ENCODE measurements around the gene UACA.

Gene UACA

DNA sequence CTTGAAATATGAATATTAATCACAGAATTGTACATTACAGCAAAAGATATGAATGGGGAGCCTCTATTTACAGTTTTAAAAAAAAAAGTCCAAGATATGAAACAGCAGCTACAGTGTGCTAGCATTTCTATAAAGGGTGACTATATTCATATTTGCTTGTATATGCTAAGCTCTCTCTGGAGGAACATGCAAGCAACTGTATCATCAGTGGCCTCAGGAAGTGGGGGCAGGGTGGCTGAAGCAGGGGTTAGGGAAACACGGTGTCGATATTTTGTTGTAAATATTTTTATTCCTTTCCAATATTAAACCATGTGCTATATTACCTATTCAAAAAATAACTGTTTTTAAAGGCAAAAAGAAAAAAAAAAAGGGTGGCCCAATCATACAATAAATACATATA, 2.3 kb downstream of the UACA start:
- H2AFZ ChIP-seq (ENCODE audit: low read length) = no peak overlapping the region
- H3K9me3 ChIP-seq (ENCODE audit: insufficient read depth, low read depth, low read length) = no peaks in the 10 kb centered on the region
- H3K27me3 ChIP-seq (ENCODE audit: insufficient read depth, low read length, poor library complexity, severe bottlenecking) = peaks cover 6% of the 10 kb centered on the region
- H3K4me3 ChIP-seq (ENCODE audit: low read length, poor library complexity, severe bottlenecking) = peak overlapping the region; percentile 39
- H4K20me1 ChIP-seq (ENCODE audit: insufficient read depth, low read length, poor library complexity, severe bottlenecking) = peaks cover 3% of the 10 kb centered on the region
- TF ChIP-seq, protein P1, sequence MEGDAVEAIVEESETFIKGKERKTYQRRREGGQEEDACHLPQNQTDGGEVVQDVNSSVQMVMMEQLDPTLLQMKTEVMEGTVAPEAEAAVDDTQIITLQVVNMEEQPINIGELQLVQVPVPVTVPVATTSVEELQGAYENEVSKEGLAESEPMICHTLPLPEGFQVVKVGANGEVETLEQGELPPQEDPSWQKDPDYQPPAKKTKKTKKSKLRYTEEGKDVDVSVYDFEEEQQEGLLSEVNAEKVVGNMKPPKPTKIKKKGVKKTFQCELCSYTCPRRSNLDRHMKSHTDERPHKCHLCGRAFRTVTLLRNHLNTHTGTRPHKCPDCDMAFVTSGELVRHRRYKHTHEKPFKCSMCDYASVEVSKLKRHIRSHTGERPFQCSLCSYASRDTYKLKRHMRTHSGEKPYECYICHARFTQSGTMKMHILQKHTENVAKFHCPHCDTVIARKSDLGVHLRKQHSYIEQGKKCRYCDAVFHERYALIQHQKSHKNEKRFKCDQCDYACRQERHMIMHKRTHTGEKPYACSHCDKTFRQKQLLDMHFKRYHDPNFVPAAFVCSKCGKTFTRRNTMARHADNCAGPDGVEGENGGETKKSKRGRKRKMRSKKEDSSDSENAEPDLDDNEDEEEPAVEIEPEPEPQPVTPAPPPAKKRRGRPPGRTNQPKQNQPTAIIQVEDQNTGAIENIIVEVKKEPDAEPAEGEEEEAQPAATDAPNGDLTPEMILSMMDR (conservative IDR thresholded peaks at IDR 0.05; ENCODE audit: low read length) = no peak
- no peak for TF ChIP-seq EZH2phosphoT487 (IDR thresholded peaks at IDR 0.05; ENCODE audit: borderline replicate concordance)
- H3K79me2 ChIP-seq (ENCODE audit: insufficient read depth, low read length) = peaks cover 13% of the 10 kb centered on the region
- peak overlapping the region; percentile 98 for H3K4me2 ChIP-seq (ENCODE audit: low read depth, low read length, poor library complexity, severe bottlenecking)
- H3K9ac ChIP-seq (ENCODE audit: low read depth, low read length, poor library complexity, severe bottlenecking) = no peak overlapping the region
- no peaks in the 10 kb centered on the region for H3K36me3 ChIP-seq (ENCODE audit: insufficient read depth, low read length)
- no peaks in the 10 kb centered on the region; the same call in 1 of the 2 replicates for H3F3A ChIP-seq (ENCODE audit: low read depth)
- no peaks in the 10 kb centered on the region for H3K9me2 ChIP-seq (replicated peaks; ENCODE audit: low read depth, low read length)
- H3K4me1 ChIP-seq (ENCODE audit: insufficient read depth, low read length, poor library complexity, severe bottlenecking) = peaks cover 48% of the 10 kb centered on the region

DNA sequence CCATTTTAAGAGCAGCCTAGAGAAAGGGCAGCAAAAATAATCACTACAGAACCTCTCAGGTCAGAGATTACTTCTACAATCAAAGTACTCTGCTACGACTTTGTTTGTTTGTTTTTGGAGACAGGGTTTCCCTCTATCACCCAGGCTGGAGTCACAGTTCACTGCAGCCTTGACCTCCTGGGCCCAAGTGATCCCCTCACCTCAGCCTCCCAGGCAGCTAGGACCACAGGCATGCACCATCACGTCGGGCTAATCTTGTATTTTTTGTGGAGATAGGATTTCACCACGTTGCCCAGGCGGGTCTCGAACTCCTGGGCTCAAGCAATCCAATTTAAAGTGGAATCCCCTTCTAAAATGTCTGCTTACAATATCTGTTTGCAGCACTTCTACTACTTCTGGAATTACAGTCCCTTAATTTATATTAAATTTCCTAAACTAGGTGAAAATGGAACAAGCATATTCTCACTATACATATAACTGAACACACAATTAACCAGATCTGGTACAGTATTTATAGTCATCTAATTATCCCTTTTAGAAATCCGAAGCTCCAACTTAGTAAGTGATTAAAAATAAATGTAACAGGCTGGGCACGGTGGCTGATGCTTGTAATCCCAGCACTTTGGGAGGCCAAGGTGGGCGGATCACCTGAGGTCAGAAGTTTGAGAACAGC, 4.4 kb downstream of the UACA start:
- Histone ChIP-seq H3K4me3 (ENCODE audit: low read length, poor library complexity, severe bottlenecking) (no peak overlapping the region), H3F3A (ENCODE audit: low read depth) (no peaks in the 10 kb centered on the region; the same call in 1 of the 2 replicates), H3K9me3 (ENCODE audit: insufficient read depth, low read depth, low read length) (no peaks in the 10 kb centered on the region), H3K9ac (ENCODE audit: low read depth, low read length, poor library complexity, severe bottlenecking) (no peak overlapping the region), H3K36me3 (ENCODE audit: insufficient read depth, low read length) (no peaks in the 10 kb centered on the region), H4K20me1 (ENCODE audit: insufficient read depth, low read length, poor library complexity, severe bottlenecking) (peaks cover 3% of the 10 kb centered on the region), H3K4me1 (ENCODE audit: insufficient read depth, low read length, poor library complexity, severe bottlenecking) (peaks cover 49% of the 10 kb centered on the region), H3K9me2 (replicated peaks; ENCODE audit: low read depth, low read length) (no peaks in the 10 kb centered on the region), H3K27me3 (ENCODE audit: insufficient read depth, low read length, poor library complexity, severe bottlenecking) (no peaks in the 10 kb centered on the region), H2AFZ (ENCODE audit: low read length) (no peak overlapping the region), H3K4me2 (ENCODE audit: low read depth, low read length, poor library complexity, severe bottlenecking) (peak overlapping the region; percentile 33), H3K79me2 (ENCODE audit: insufficient read depth, low read length) (peaks cover 13% of the 10 kb centered on the region)
- TF ChIP-seq, protein P1 (conservative IDR thresholded peaks at IDR 0.05; ENCODE audit: low read length) = no peak
- no peak for TF ChIP-seq EZH2phosphoT487 (IDR thresholded peaks at IDR 0.05; ENCODE audit: borderline replicate concordance)

DNA sequence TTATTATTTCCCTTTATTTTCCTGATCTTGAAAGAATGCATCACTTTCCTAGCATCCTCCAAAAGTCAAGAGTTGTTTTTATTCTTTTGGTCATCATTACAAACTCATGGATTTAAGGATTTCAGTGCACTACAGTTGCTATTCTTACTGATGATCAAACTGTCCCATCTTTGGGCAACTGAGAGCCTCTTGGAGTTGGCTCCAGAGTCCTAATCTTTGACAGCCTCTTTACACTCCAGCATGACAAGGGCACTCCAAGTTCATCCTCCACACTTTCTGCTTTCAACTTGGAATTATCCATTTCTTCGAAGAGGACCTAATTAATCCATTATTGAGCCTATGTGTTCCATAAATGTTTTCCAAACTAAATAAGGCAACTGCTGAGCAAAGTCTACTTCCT, 5.7 kb downstream of the UACA start:
- Histone ChIP-seq H3K9ac (ENCODE audit: low read depth, low read length, poor library complexity, severe bottlenecking) (peak overlapping the region; percentile 0), H3K27me3 (ENCODE audit: insufficient read depth, low read length, poor library complexity, severe bottlenecking) (no peaks in the 10 kb centered on the region), H3K36me3 (ENCODE audit: insufficient read depth, low read length) (no peaks in the 10 kb centered on the region), H3K9me2 (replicated peaks; ENCODE audit: low read depth, low read length) (no peaks in the 10 kb centered on the region), H3K4me1 (ENCODE audit: insufficient read depth, low read length, poor library complexity, severe bottlenecking) (peaks cover 47% of the 10 kb centered on the region), H3F3A (ENCODE audit: low read depth) (no peaks in the 10 kb centered on the region; the same call in 1 of the 2 replicates), H2AFZ (ENCODE audit: low read length) (no peak overlapping the region), H3K4me3 (ENCODE audit: low read length, poor library complexity, severe bottlenecking) (no peak overlapping the region), H4K20me1 (ENCODE audit: insufficient read depth, low read length, poor library complexity, severe bottlenecking) (peaks cover 3% of the 10 kb centered on the region), H3K9me3 (ENCODE audit: insufficient read depth, low read depth, low read length) (no peaks in the 10 kb centered on the region), H3K4me2 (ENCODE audit: low read depth, low read length, poor library complexity, severe bottlenecking) (peak overlapping the region; percentile 22), H3K79me2 (ENCODE audit: insufficient read depth, low read length) (peaks cover 11% of the 10 kb centered on the region)
- TF ChIP-seq EZH2phosphoT487 (IDR thresholded peaks at IDR 0.05; ENCODE audit: borderline replicate concordance) = no peak
- TF ChIP-seq, protein P1 (conservative IDR thresholded peaks at IDR 0.05; ENCODE audit: low read length) = no peak
